ENCODE data around the gene ECE2. TPM values are rescaled to one million over a fixed set of nuclear protein-coding genes. Genes with fewer than 3 reads are reported as not detected.
"Not testable (repeated sequence)": the region's sequence is repeated elsewhere in the genome, so short reads cannot be mapped to it uniquely, and the experiment has no call there.

ECE2 gene
- total RNA-seq, 1 donor from 2014 or later: not detected

GRCh38 chr3:184261854-184262763, 13.7 kb upstream of the ECE2 start:
- Mint-ChIP-seq H3K9me3 (ENCODE audit: low read depth) (peaks cover under 1% of the 10 kb centered on the region), H3K27ac (no peak overlapping the region), H3K36me3 (ENCODE audit: insufficient read depth) (peaks cover 8% of the 10 kb centered on the region), H3K4me1 (ENCODE audit: low read depth) (peaks cover 13% of the 10 kb centered on the region), H3K4me3 (ENCODE audit: low read depth) (peak overlapping the region; percentile 61), H3K27me3 (peaks cover 66% of the 10 kb centered on the region)
- TF ChIP-seq, protein P1, sequence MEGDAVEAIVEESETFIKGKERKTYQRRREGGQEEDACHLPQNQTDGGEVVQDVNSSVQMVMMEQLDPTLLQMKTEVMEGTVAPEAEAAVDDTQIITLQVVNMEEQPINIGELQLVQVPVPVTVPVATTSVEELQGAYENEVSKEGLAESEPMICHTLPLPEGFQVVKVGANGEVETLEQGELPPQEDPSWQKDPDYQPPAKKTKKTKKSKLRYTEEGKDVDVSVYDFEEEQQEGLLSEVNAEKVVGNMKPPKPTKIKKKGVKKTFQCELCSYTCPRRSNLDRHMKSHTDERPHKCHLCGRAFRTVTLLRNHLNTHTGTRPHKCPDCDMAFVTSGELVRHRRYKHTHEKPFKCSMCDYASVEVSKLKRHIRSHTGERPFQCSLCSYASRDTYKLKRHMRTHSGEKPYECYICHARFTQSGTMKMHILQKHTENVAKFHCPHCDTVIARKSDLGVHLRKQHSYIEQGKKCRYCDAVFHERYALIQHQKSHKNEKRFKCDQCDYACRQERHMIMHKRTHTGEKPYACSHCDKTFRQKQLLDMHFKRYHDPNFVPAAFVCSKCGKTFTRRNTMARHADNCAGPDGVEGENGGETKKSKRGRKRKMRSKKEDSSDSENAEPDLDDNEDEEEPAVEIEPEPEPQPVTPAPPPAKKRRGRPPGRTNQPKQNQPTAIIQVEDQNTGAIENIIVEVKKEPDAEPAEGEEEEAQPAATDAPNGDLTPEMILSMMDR (IDR thresholded peaks at IDR 0.05; ENCODE audit: unreplicated experiment): no peak
- no peak for DNase-seq (ENCODE audit: low spot score, unreplicated experiment)

- Mint-ChIP-seq H3K4me1 (ENCODE audit: low read depth) (peaks cover 13% of the 10 kb centered on the region), H3K9me3 (ENCODE audit: low read depth) (peaks cover 5% of the 10 kb centered on the region), H3K27me3 (peaks cover 69% of the 10 kb centered on the region), H3K36me3 (ENCODE audit: insufficient read depth) (peaks cover 8% of the 10 kb centered on the region), H3K27ac (no peak overlapping the region), H3K4me3 (ENCODE audit: low read depth) (peak overlapping the region; percentile 33)
- TF ChIP-seq, protein P1 (IDR thresholded peaks at IDR 0.05; ENCODE audit: unreplicated experiment): no peak
- DNase-seq (ENCODE audit: low spot score, unreplicated experiment): no peak
Measured at GRCh38 chr3:184262764-184263179, 13.1 kb upstream of the ECE2 start.

DNA sequence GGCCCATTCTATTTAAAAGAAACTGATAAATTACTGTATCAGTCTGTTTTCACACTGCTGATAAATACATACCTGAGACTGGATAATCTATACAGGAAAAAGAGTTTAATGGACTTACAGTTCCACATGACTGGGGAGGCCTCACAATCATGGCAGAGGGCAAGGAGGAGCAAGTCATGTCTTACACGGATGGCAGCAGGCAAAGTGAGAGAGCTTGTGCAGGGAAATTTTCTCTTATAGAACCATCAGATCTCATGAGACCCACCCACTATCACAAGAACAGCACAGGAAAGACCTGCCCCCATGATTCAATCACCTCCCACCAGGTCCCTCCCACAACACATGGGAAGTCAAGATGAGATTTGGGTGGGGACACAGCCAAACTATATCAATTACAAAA, 8.6 kb upstream of the ECE2 start:
- H3K27ac Mint-ChIP-seq; DNase-seq (ENCODE audit: low spot score, unreplicated experiment); H3K4me3 Mint-ChIP-seq (ENCODE audit: low read depth); H3K9me3 Mint-ChIP-seq (ENCODE audit: low read depth); H3K36me3 Mint-ChIP-seq (ENCODE audit: insufficient read depth); H3K4me1 Mint-ChIP-seq (ENCODE audit: low read depth): not testable (repeated sequence)
- H3K27me3 Mint-ChIP-seq: peaks cover 49% of the 10 kb centered on the region

GRCh38 chr3:184272269-184272668, 3.6 kb upstream of the ECE2 start:
- peaks cover 2% of the 10 kb centered on the region for H3K4me1 Mint-ChIP-seq (ENCODE audit: low read depth)
- no peaks in the 10 kb centered on the region for H3K36me3 Mint-ChIP-seq (ENCODE audit: insufficient read depth)
- H3K9me3 Mint-ChIP-seq (ENCODE audit: low read depth): peaks cover 2% of the 10 kb centered on the region
- no peak overlapping the region for H3K4me3 Mint-ChIP-seq (ENCODE audit: low read depth)
- no peak overlapping the region for H3K27ac Mint-ChIP-seq
- no peak for DNase-seq (ENCODE audit: low spot score, unreplicated experiment)
- TF ChIP-seq, protein P1 (IDR thresholded peaks at IDR 0.05; ENCODE audit: unreplicated experiment): no peak
- H3K27me3 Mint-ChIP-seq: peaks cover 45% of the 10 kb centered on the region

- DNase-seq (ENCODE audit: low spot score, unreplicated experiment): no peak
- Mint-ChIP-seq H3K36me3 (ENCODE audit: insufficient read depth) (no peaks in the 10 kb centered on the region), H3K27ac (no peak overlapping the region), H3K27me3 (peaks cover 56% of the 10 kb centered on the region), H3K9me3 (ENCODE audit: low read depth) (no peaks in the 10 kb centered on the region), H3K4me1 (ENCODE audit: low read depth) (peaks cover 2% of the 10 kb centered on the region), H3K4me3 (ENCODE audit: low read depth) (peak overlapping the region; percentile 9)
- TF ChIP-seq, protein P1 (IDR thresholded peaks at IDR 0.05; ENCODE audit: unreplicated experiment): no peak
Measured at GRCh38 chr3:184275381-184275701, 481 bp upstream of the ECE2 start.

DNA sequence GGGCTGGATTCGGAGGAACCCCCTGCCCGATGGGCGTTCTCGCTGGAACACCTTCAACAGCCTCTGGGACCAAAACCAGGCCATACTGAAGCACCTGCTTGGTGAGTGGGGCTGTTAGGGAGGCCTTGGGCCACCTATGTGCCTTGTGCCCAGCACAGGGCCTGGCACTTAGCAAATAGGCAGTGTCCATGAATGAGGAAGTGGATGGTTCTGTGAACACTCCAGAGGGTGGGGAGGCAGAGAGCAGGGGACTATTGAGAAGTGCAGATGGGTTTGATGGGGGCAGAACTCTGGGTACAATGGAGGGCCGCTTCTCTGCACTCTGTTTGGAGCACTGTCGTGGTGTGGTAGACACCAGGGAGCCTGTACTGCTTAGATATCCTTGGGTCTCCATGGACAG, 1.5 kb downstream of the ECE2 start:
- no peaks in the 10 kb centered on the region for H3K9me3 Mint-ChIP-seq (ENCODE audit: low read depth)
- peaks cover 54% of the 10 kb centered on the region for H3K27me3 Mint-ChIP-seq
- no peaks in the 10 kb centered on the region for H3K36me3 Mint-ChIP-seq (ENCODE audit: insufficient read depth)
- H3K4me1 Mint-ChIP-seq (ENCODE audit: low read depth): peaks cover 2% of the 10 kb centered on the region
- H3K4me3 Mint-ChIP-seq (ENCODE audit: low read depth): no peak overlapping the region
- TF ChIP-seq, protein P1 (IDR thresholded peaks at IDR 0.05; ENCODE audit: unreplicated experiment): no peak
- DNase-seq (ENCODE audit: low spot score, unreplicated experiment): no peak
- no peak overlapping the region for H3K27ac Mint-ChIP-seq

Data from progenitor cell of endocrine pancreas (in vitro differentiated cells).